ENCODE measurements around the gene CPEB1. TPM values are rescaled to one million over a fixed set of nuclear protein-coding genes. Genes with fewer than 3 reads are reported as not detected.
"Not testable (repeated sequence)": the region's sequence is repeated elsewhere in the genome, so short reads cannot be mapped to it uniquely, and the experiment has no call there.

The CPEB1 gene
- total RNA-seq, 1 donor from 2014 or later = under 0.01 TPM

DNA sequence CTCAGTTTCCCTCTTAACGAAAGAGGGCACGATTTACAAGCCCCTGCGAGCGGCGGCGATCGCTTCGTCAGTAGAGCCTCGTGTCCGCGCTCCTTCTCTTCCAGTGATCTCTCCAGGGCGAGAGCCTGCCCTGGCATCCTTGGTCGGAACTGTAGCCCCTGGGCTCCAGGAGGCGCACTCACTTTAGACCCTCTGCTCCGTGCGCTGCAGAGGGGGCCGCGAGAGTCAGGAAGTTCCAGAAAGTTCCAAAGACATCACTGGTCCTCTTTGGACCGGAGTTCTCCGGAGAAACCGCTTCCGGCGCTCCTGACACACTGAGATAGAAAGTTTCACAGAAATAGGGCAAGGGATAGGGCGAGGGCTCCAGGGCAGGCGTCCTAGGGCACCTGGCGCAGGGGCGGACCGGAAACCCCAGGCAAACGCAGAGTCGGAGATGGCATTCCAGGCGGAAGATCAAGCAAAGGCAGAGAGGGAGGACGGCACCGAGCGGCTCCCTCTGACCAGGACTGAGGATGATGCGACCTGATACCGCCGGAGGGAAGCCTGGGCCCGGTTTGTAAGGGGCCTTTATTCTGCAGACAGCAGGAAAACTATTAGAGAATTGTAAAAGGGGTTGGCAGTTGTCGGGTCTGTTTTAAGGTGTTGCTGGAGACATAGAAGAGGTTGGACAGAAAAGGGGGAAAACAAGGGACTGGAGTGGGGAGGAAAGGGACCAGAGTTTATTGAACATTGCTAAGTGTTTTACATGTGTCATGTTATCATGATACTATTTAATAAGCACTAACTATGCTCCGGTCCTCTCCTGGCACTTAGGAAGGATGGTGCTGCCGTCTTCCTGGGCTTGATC is 1.3 kb upstream of the CPEB1 start:
- H3K27me3 ChIP-seq (ENCODE audit: control insufficient read depth, insufficient read depth, low read length) = peaks cover 30% of the 10 kb centered on the region
- no peak overlapping the region for H3K4me3 ChIP-seq (ENCODE audit: low read depth, low read length)
- TF ChIP-seq, protein P1, sequence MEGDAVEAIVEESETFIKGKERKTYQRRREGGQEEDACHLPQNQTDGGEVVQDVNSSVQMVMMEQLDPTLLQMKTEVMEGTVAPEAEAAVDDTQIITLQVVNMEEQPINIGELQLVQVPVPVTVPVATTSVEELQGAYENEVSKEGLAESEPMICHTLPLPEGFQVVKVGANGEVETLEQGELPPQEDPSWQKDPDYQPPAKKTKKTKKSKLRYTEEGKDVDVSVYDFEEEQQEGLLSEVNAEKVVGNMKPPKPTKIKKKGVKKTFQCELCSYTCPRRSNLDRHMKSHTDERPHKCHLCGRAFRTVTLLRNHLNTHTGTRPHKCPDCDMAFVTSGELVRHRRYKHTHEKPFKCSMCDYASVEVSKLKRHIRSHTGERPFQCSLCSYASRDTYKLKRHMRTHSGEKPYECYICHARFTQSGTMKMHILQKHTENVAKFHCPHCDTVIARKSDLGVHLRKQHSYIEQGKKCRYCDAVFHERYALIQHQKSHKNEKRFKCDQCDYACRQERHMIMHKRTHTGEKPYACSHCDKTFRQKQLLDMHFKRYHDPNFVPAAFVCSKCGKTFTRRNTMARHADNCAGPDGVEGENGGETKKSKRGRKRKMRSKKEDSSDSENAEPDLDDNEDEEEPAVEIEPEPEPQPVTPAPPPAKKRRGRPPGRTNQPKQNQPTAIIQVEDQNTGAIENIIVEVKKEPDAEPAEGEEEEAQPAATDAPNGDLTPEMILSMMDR (IDR thresholded peaks at IDR 0.05; ENCODE audit: insufficient read depth, low read length, severe bottlenecking) = no peak
- DNase-seq (ENCODE audit: low read depth) (no peak), FAIRE-seq (no peak)
- H3K36me3 ChIP-seq (ENCODE audit: control insufficient read depth, insufficient read depth, low read length) = no peaks in the 10 kb centered on the region

DNA sequence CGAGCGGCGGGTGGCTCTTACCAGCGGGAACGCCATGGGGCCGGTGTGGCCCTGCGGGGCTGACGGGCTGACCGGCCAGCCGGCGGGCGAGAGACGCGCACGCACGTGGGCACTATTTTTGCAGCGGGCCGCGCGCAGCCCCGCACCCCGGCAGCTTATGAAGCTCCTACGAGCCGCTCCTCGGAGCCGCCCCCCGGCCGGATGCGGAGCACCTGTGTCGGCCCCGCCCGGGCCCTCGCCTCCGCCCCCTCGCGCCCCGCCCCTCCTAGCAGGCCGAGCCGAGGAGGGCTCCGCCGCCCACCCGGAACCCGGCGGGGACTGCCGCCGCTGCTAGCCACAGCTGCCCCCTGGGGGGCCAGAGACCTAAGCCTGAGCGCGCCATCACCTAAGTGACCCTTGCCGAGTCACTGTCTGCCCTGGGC is 683 bp upstream of the CPEB1 start:
- H3K36me3 ChIP-seq (ENCODE audit: control insufficient read depth, insufficient read depth, low read length) = no peaks in the 10 kb centered on the region
- H3K27me3 ChIP-seq (ENCODE audit: control insufficient read depth, insufficient read depth, low read length) = peaks cover 30% of the 10 kb centered on the region
- peak overlapping the region; percentile 31 for H3K4me3 ChIP-seq (ENCODE audit: low read depth, low read length)
- DNase-seq (ENCODE audit: low read depth) = no peak
- no peak for FAIRE-seq
- TF ChIP-seq, protein P1 (IDR thresholded peaks at IDR 0.05; ENCODE audit: insufficient read depth, low read length, severe bottlenecking) = no peak

DNA sequence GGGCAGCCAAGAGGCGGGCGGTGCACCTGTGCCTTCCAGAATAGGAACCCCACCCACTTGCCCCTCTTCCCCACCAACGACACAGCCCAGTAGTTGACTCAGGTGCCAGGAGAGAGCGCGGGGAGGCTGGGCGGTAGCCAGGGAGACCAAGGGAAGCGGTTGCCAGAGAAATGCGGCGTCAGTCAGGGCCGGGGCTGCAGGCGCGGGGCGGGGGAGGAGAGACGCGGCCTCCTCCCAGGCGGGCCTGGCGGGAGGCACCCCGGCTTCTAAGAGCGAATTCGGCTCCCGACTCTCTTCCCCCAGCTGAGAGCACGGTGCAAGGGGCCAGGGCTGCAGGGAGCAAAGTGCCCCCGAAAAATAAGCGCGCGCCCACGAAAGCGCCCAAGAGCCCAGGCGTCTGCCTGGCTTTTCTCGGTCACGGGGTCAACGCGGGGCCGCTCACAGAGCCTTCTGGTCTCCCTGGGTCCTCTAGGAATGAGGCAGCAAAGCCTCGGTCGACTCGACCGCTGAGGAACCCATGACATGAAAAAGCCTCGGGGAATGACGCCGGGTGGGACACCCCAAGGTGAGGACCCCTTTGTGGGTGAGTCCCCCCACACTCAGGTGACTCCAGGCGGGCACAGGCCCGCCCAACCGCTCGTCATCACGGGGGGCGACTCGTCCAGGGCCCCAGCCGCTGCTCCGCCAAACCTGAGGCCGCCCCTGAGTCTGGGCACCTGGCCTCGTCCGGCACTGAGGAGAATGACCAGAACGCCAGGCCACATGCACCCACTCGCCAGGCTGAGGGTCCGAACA is 716 bp downstream of the CPEB1 start:
- no peak for DNase-seq (ENCODE audit: low read depth)
- Histone ChIP-seq H3K36me3 (ENCODE audit: control insufficient read depth, insufficient read depth, low read length) (no peaks in the 10 kb centered on the region), H3K4me3 (ENCODE audit: low read depth, low read length) (no peak overlapping the region), H3K27me3 (ENCODE audit: control insufficient read depth, insufficient read depth, low read length) (peaks cover 30% of the 10 kb centered on the region)
- FAIRE-seq = no peak
- TF ChIP-seq, protein P1 (IDR thresholded peaks at IDR 0.05; ENCODE audit: insufficient read depth, low read length, severe bottlenecking) = no peak

DNA sequence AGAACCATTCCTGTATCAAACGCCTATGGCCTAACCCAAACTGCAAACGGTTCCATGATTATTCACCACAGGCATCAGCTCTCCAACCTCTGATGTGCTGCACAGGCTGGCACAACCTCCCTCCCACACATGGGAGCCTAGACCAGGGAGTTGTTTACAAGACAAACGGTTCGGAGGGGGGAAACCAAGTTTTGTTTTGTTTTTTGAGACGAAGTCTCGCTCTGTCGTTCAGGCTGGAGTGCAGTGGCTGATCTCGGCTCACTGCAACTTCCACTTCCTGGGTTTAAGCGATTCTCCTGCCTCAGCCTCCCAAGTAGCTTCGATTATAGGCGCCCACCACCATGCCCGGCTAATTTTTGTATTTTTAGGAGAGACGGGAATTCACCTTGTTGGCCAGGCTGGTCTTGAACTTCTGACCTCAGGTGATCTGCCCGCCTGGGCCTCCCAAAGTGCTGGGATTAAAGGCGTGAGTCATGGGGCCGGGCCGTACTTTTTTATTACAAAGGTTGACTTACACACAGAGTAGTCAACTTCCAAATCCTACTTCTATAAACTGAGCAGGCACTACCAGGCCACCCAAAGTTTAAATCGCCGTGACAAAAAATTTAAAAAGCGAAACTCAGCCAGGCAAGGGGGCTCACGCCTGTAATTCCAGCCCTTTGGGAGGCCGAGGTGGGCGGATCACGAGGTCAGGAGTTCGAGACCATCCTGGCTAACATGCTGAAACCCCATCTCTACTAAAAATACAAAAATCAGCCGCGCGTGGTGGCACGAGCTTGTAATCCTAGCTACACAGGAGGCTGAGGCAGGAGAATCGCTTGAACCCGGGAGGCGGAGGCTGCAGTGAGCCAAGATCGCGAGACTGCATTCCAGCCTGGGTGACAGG is 2.0 kb downstream of the CPEB1 start:
- H3K36me3 ChIP-seq (ENCODE audit: control insufficient read depth, insufficient read depth, low read length); DNase-seq (ENCODE audit: low read depth); H3K4me3 ChIP-seq (ENCODE audit: low read depth, low read length); FAIRE-seq: not testable (repeated sequence)
- peaks cover 35% of the 10 kb centered on the region for H3K27me3 ChIP-seq (ENCODE audit: control insufficient read depth, insufficient read depth, low read length)

DNA sequence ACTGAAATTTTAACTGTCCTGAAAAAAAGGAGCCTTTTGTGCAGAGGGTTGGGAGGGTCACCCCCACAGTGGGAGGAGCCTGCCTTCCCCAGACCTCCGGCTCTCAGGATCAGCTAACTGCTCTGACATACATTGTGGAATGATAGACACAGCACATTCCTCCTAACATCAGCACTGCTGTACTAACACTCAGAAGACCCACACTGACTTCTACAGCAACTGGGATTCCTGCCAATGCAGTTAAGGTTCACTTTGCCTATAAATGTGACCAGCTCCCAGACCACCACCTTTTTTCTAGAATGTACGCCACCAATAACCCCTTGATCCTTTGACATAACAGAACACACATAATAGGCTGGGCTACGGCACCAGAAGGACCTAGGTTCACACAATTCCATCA is 3.2 kb downstream of the CPEB1 start:
- FAIRE-seq (no peak), DNase-seq (ENCODE audit: low read depth) (no peak)
- TF ChIP-seq, protein P1 (IDR thresholded peaks at IDR 0.05; ENCODE audit: insufficient read depth, low read length, severe bottlenecking) = no peak
- H3K27me3 ChIP-seq (ENCODE audit: control insufficient read depth, insufficient read depth, low read length) = peaks cover 35% of the 10 kb centered on the region
- no peak overlapping the region for H3K4me3 ChIP-seq (ENCODE audit: low read depth, low read length)
- H3K36me3 ChIP-seq (ENCODE audit: control insufficient read depth, insufficient read depth, low read length) = no peaks in the 10 kb centered on the region
